Endodermal cell (in vitro differentiated cells): ENCODE results near the gene MEPE. TPM values are rescaled to one million over a fixed set of nuclear protein-coding genes. Genes with fewer than 3 reads are reported as not detected.

Experiments used
- DNase-seq: peaks from one replicate; pipeline ENCODE4 v3.0.0-alpha.2; 2017
- H3K27ac ChIP-seq: 2 replicates; pipeline ENCODE4 v1.5.1; 2013; ENCODE audit warnings: mild to moderate bottlenecking, low read depth, low read length, moderate library complexity
- H3K27me3 ChIP-seq: 2 replicates; pipeline ENCODE4 v1.6.1; 2013; ENCODE audit warnings: mild to moderate bottlenecking, low read length, moderate library complexity; ENCODE audit not compliant: insufficient read depth, control insufficient read depth, poor library complexity, severe bottlenecking
- H3K36me3 ChIP-seq: 2 replicates; pipeline ENCODE4 v1.7.0; 2013; ENCODE audit warnings: mild to moderate bottlenecking, low read length, moderate library complexity; ENCODE audit not compliant: control insufficient read depth, insufficient read depth
- H3K4me1 ChIP-seq: one replicate; pipeline ENCODE4 v1.7.0; 2013; ENCODE audit warnings: low read length; ENCODE audit not compliant: control insufficient read depth, insufficient read depth
- H3K4me3 ChIP-seq: 2 replicates; pipeline ENCODE4 v1.5.1; 2013; ENCODE audit warnings: mild to moderate bottlenecking, low read length, moderate library complexity
- H3K9ac ChIP-seq: 2 replicates; pipeline ENCODE4 v1.6.1; 2013; ENCODE audit warnings: mild to moderate bottlenecking, low read length, moderate library complexity; ENCODE audit not compliant: poor library complexity, severe bottlenecking; ENCODE audit errors: extremely low read depth
- H3K9me3 ChIP-seq: 2 replicates; pipeline ENCODE4 v1.6.1; 2013; ENCODE audit warnings: mild to moderate bottlenecking, low read length, moderate library complexity; ENCODE audit not compliant: control insufficient read depth
- H3K27ac Mint-ChIP-seq: 2 replicates; pipeline ENCODE4 v1.8.0; 2020; ENCODE audit warnings: mixed read lengths
- H3K27me3 Mint-ChIP-seq: 2 replicates; pipeline ENCODE4 v1.8.0; 2021; ENCODE audit warnings: mild to moderate bottlenecking, mixed read lengths; ENCODE audit not compliant: insufficient read depth
- H3K36me3 Mint-ChIP-seq: 2 replicates; pipeline ENCODE4 v1.8.0; 2020; ENCODE audit warnings: low read depth, mixed read lengths
- H3K4me1 Mint-ChIP-seq: 2 replicates; pipeline ENCODE4 v1.8.0; 2020; ENCODE audit warnings: mixed read lengths
- H3K4me3 Mint-ChIP-seq: 2 replicates; pipeline ENCODE4 v1.8.0; 2020; ENCODE audit warnings: mild to moderate bottlenecking, moderate library complexity, mixed read lengths
- H3K9me3 Mint-ChIP-seq: 2 replicates; pipeline ENCODE4 v1.8.0; 2020; ENCODE audit warnings: mild to moderate bottlenecking, mixed read lengths
- WGBS, 2 experiments: methylation state at CpG; one replicate each; pipeline versions ENCODE4 v1.1.5 to v1.1.7; 2013; ENCODE audit warnings: missing lambda C conversion rate in 2 of 2, mixed read lengths in 1 of 2; ENCODE audit not compliant: insufficient coverage in 1 of 2, insufficient read length in 1 of 2; 5-methylcytosine and 5-hydroxymethylcytosine counted together
- total RNA-seq, 2 donors: library from RNA; stranded (reverse); fragmentation: NEBNext Ultra II Directional in 1 of 2; extraction: Animal tissue kit (Norgen Biotek cat#: 25700) in 1 of 2; gene quantifications; 2 replicates in 1 of 2; 3 replicates in 1 of 2; pipeline ENCODE4 v1.2.1, GENCODE V29; 2021
- TF ChIP-seq, protein P1 (sequence below): fragments of 200-600 bp; sonication (generic); conservative IDR thresholded peaks from 2 replicates; pipeline ENCODE4 v1.5.0; 2021; ENCODE audit warnings: antibody characterized with exemption, mild to moderate bottlenecking

MEPE gene
- total RNA-seq, 2 donors from 2014 or later = 0.37 to 0.89 TPM

DNA sequence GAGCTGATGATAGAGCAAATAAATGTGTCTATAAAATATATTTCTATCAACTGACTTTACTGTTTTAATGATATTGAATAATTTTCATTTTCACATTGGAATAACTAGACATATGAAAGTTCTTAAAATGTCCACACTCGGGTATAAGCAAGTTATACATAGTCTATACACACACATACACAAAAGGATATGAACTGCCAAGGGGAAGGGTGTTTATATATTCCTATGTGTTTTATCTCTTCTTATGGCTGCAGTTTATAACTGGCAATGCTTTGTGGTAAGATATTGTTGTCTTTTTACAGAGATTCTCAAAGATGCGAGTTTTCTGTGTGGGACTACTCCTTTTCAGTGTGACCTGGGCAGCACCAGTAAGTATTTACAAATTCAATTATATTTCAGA lies 1.6 kb downstream of the MEPE start:
- H3K27me3 ChIP-seq = no peaks in the 10 kb centered on the region
- no peak overlapping the region for H3K4me3 ChIP-seq
- WGBS, 2 experiments = 87 to 100% methylated on average over 1 of the region's 2 CpGs
- Mint-ChIP-seq H3K27me3 (no peaks in the 10 kb centered on the region), H3K4me3 (no peak overlapping the region), H3K4me1 (peaks cover 32% of the 10 kb centered on the region), H3K36me3 (no peaks in the 10 kb centered on the region), H3K9me3 (no peaks in the 10 kb centered on the region), H3K27ac (no peak overlapping the region)
- H3K36me3 ChIP-seq = no peaks in the 10 kb centered on the region
- TF ChIP-seq, protein P1, sequence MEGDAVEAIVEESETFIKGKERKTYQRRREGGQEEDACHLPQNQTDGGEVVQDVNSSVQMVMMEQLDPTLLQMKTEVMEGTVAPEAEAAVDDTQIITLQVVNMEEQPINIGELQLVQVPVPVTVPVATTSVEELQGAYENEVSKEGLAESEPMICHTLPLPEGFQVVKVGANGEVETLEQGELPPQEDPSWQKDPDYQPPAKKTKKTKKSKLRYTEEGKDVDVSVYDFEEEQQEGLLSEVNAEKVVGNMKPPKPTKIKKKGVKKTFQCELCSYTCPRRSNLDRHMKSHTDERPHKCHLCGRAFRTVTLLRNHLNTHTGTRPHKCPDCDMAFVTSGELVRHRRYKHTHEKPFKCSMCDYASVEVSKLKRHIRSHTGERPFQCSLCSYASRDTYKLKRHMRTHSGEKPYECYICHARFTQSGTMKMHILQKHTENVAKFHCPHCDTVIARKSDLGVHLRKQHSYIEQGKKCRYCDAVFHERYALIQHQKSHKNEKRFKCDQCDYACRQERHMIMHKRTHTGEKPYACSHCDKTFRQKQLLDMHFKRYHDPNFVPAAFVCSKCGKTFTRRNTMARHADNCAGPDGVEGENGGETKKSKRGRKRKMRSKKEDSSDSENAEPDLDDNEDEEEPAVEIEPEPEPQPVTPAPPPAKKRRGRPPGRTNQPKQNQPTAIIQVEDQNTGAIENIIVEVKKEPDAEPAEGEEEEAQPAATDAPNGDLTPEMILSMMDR = no peak
- no peak for DNase-seq
- H3K9me3 ChIP-seq = no peaks in the 10 kb centered on the region
- no peak overlapping the region for H3K27ac ChIP-seq
- no peak overlapping the region for H3K9ac ChIP-seq
- peaks cover 5% of the 10 kb centered on the region for H3K4me1 ChIP-seq

DNA sequence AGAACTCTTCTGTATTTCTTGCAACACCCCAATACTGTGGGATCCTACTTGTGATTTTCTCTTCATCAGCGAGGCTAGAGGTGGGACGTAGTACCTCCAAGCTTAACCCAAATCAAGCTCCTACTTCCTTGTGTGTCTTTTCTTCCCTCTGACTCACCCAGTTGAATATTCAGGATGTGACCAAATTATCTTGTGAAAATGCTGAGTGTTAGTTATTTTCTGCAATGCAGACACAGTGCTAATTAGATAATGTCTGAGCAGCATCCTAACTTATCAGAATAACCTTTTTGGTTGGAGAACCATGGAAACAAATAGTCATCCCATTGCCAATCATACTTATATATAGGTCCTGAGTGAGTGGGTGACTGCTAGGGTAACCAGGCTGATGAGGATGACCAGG lies 2.4 kb downstream of the MEPE start:
- Histone ChIP-seq H3K4me3 (no peak overlapping the region), H3K9me3 (no peaks in the 10 kb centered on the region)

DNA sequence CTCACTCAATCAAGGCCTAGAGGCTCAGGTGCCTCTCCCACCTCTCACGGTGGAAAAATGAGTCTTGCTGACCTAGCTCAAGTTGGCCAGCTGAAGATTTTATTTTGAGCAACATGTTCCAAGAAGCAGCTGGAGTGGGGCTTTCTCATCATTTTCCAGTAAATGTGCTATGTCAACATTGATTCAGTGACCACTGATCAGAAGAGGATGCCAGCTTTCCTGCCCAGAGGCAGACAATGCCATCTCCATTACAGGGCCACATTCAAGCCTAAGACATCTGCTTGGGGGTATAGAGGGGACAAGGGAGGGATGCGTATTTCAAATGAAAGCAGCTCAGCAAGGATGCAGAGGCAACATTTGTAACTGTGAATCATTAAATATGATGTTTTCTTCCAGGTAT lies 3.0 kb downstream of the MEPE start:
- H3K27me3 ChIP-seq = no peaks in the 10 kb centered on the region
- Mint-ChIP-seq H3K4me3 (no peak overlapping the region), H3K27ac (no peak overlapping the region), H3K4me1 (peaks cover 32% of the 10 kb centered on the region), H3K9me3 (no peaks in the 10 kb centered on the region), H3K36me3 (no peaks in the 10 kb centered on the region), H3K27me3 (no peaks in the 10 kb centered on the region)
- TF ChIP-seq, protein P1 = no peak
- peaks cover 5% of the 10 kb centered on the region for H3K4me1 ChIP-seq
- no peaks in the 10 kb centered on the region for H3K36me3 ChIP-seq
- H3K4me3 ChIP-seq = no peak overlapping the region
- H3K9ac ChIP-seq = no peak overlapping the region
- WGBS, 2 experiments = 95 to 100% methylated on average over 1 to 2 of the region's 2 CpGs
- H3K27ac ChIP-seq = no peak overlapping the region
- no peak for DNase-seq
- no peaks in the 10 kb centered on the region for H3K9me3 ChIP-seq

More for the DNA sequence above, 2.4 kb downstream of the MEPE start:
- TF ChIP-seq, protein P1 = no peak
- Mint-ChIP-seq H3K4me3 (no peak overlapping the region), H3K27me3 (no peaks in the 10 kb centered on the region), H3K4me1 (peaks cover 32% of the 10 kb centered on the region), H3K36me3 (no peaks in the 10 kb centered on the region), H3K9me3 (no peaks in the 10 kb centered on the region), H3K27ac (peak overlapping the region; percentile 38)
- no peak for DNase-seq
- H3K9ac ChIP-seq = no peak overlapping the region
- peaks cover 5% of the 10 kb centered on the region for H3K4me1 ChIP-seq
- 89 to 100% methylated on average over 2 of the region's 2 CpGs for WGBS, 2 experiments
- H3K27ac ChIP-seq = no peak overlapping the region
- no peaks in the 10 kb centered on the region for H3K27me3 ChIP-seq
- no peaks in the 10 kb centered on the region for H3K36me3 ChIP-seq
